Testis (tissue), 2 donors: ENCODE data around the gene INAFM2.
A peak's percentile ranks its signal among the peaks of the same experiment; 100 is the strongest.

Experiments used
- POLR2A ChIP-seq: fragments of 450-650 bp; IDR thresholded peaks from one replicate; pipeline ENCODE4 v1.6.1; 2017; ENCODE audit warnings: antibody characterized with exemption, mild to moderate bottlenecking, moderate library complexity
- TF ChIP-seq, protein P1 (sequence below), 3 experiments: fragments of 450-650 bp in 2 of 3; fragments of 200-600 bp in 1 of 3; sonication (generic) in 1 of 3; IDR thresholded peaks; one replicate each; pipeline ENCODE4 v1.5.1; 2016 to 2019; ENCODE audit warnings: antibody characterized with exemption in 3 of 3, mild to moderate bottlenecking in 2 of 3, moderate library complexity in 1 of 3

DNA sequence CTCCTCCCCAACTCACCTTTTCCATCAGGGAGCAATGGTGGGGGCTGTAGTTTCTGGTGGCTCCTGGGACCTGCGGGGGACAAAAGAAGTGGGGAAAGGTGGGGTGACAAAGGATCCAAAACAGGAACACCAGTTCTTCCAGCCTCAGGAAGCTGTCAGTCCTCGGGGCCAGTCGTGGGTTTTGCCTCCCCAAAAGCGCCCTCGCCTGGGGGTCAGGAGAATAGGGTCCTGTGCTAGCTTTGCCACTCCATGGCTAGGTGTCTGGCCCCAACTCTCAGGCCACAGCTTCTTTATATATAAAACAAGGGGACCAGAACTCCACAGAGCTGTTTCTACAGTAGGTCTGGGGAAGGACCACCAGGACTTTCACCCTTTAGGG is 13.2 kb downstream of the INAFM2 start:
- TF ChIP-seq POLR2A, result no peak
- TF ChIP-seq, protein P1, sequence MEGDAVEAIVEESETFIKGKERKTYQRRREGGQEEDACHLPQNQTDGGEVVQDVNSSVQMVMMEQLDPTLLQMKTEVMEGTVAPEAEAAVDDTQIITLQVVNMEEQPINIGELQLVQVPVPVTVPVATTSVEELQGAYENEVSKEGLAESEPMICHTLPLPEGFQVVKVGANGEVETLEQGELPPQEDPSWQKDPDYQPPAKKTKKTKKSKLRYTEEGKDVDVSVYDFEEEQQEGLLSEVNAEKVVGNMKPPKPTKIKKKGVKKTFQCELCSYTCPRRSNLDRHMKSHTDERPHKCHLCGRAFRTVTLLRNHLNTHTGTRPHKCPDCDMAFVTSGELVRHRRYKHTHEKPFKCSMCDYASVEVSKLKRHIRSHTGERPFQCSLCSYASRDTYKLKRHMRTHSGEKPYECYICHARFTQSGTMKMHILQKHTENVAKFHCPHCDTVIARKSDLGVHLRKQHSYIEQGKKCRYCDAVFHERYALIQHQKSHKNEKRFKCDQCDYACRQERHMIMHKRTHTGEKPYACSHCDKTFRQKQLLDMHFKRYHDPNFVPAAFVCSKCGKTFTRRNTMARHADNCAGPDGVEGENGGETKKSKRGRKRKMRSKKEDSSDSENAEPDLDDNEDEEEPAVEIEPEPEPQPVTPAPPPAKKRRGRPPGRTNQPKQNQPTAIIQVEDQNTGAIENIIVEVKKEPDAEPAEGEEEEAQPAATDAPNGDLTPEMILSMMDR (IDR thresholded peaks at IDR 0.05), result peak in 1 of 3 experiments; percentile 8
